IMR-90 (cell line): ENCODE data around the gene SLC25A38. TPM values are rescaled to one million over a fixed set of nuclear protein-coding genes. Genes with fewer than 3 reads are reported as not detected.

ENCODE experiments used
- ATAC-seq: fragments of 200-7000 bp; cut with Tn5 transposase; 2 replicates; pipeline ENCODE4 v1.9.1; 2020; ENCODE audit warnings: low read depth, mild to moderate bottlenecking, moderate library complexity
- BruUV-seq: library from RNA; stranded (reverse); fragments of 400-500 nt; replicated peaks from 2 replicates; lab custom pipeline; 2021; lab: Mats Ljungman, UMichigan
- CTCF ChIA-PET: fragments of 300-600 bp; formaldehyde crosslinking; extraction: SDS; loops from one replicate; lab custom pipeline; 2021; ENCODE audit warnings: antibody characterized with exemption; lab: Yijun Ruan, JAX
- POLR2A ChIA-PET: fragments of 300-600 bp; sonication (Branson Sonifier 250); formaldehyde crosslinking; loops from one replicate; lab custom pipeline; 2022; ENCODE audit warnings: antibody characterized with exemption; ENCODE audit not compliant: unreplicated experiment; lab: Charles Lee
- DNase-seq: peaks from one replicate; pipeline ENCODE4 v3.0.0; 2013
- H2AFZ ChIP-seq: replicated peaks from 2 replicates; pipeline ENCODE3; 2013; ENCODE audit warnings: low read length, mild to moderate bottlenecking; ENCODE audit not compliant: poor library complexity
- H2AK5ac ChIP-seq: 2 replicates; pipeline ENCODE4 v1.6.1; 2013; ENCODE audit warnings: low read depth, low read length, inconsistent platforms
- H2AK9ac ChIP-seq: replicated peaks from 2 replicates; pipeline ENCODE3; 2013; ENCODE audit warnings: mild to moderate bottlenecking, low read depth, low read length, moderate library complexity; ENCODE audit not compliant: poor library complexity
- H2BK120ac ChIP-seq: 2 replicates; pipeline ENCODE4 v1.6.1; 2013; ENCODE audit warnings: low read depth, low read length, inconsistent platforms
- H2BK15ac ChIP-seq: 3 replicates; pipeline ENCODE4 v1.6.1; 2013; ENCODE audit warnings: low read depth, low read length, inconsistent platforms
- H2BK20ac ChIP-seq: 2 replicates; pipeline ENCODE4 v1.6.1; 2013; ENCODE audit warnings: low read depth, mild to moderate bottlenecking, inconsistent platforms, low read length, moderate library complexity
- H2BK5ac ChIP-seq: 2 replicates; pipeline ENCODE4 v1.6.1; 2013; ENCODE audit warnings: mild to moderate bottlenecking, low read depth, low read length, inconsistent platforms; ENCODE audit not compliant: poor library complexity, severe bottlenecking
- H3K14ac ChIP-seq: replicated peaks from 2 replicates; pipeline ENCODE4 v1.6.1; 2013; ENCODE audit warnings: low read depth, low read length, inconsistent platforms
- H3K18ac ChIP-seq: 2 replicates; pipeline ENCODE4 v1.6.1; 2013; ENCODE audit warnings: low read depth, low read length, control low read depth
- H3K23ac ChIP-seq: 2 replicates; pipeline ENCODE4 v1.6.1; 2013; ENCODE audit warnings: low read depth, low read length, inconsistent platforms
- H3K27ac ChIP-seq: 2 replicates; pipeline ENCODE4 v1.5.1; 2013; ENCODE audit warnings: mild to moderate bottlenecking, control low read depth, low read length; ENCODE audit not compliant: insufficient read depth
- H3K27me3 ChIP-seq: 2 replicates; pipeline ENCODE4 v1.6.1; 2013; ENCODE audit warnings: low read length; ENCODE audit not compliant: control insufficient read depth, insufficient read depth
- H3K36me3 ChIP-seq: 2 replicates; pipeline ENCODE4 v1.6.1; 2013; ENCODE audit warnings: low read length, mixed read lengths; ENCODE audit not compliant: control insufficient read depth, insufficient read depth
- H3K4ac ChIP-seq: 2 replicates; pipeline ENCODE4 v1.6.1; 2013; ENCODE audit warnings: low read depth, low read length, inconsistent platforms
- H3K4me1 ChIP-seq: 2 replicates; pipeline ENCODE4 v1.6.1; 2013; ENCODE audit warnings: low read length, mixed read lengths; ENCODE audit not compliant: control insufficient read depth, insufficient read depth
- H3K4me2 ChIP-seq: 2 replicates; pipeline ENCODE4 v1.6.1; 2013; ENCODE audit warnings: low read depth, mild to moderate bottlenecking, control low read depth, low read length, moderate library complexity
- H3K4me3 ChIP-seq: 2 replicates; pipeline ENCODE4 v1.5.1; 2013; ENCODE audit warnings: low read depth, mild to moderate bottlenecking, control low read depth, low read length, moderate library complexity; ENCODE audit not compliant: insufficient read depth
- H3K56ac ChIP-seq: 2 replicates; pipeline ENCODE4 v1.6.1; 2013; ENCODE audit warnings: low read length, inconsistent platforms; ENCODE audit not compliant: insufficient read depth; ENCODE audit errors: extremely low read depth
- H3K79me1 ChIP-seq, 2 experiments: 2 replicates each; pipeline ENCODE4 v1.6.1; 2013; ENCODE audit warnings: low read length in 2 of 2, inconsistent platforms in 1 of 2, low read depth in 1 of 2
- H3K9ac ChIP-seq: 2 replicates; pipeline ENCODE4 v1.6.1; 2013; ENCODE audit warnings: low read depth, low read length, control low read depth
- H3K9me1 ChIP-seq: 2 replicates; pipeline ENCODE4 v1.6.1; 2013; ENCODE audit warnings: low read length, inconsistent platforms; ENCODE audit not compliant: insufficient read depth
- H3K9me3 ChIP-seq: 2 replicates; pipeline ENCODE4 v1.6.1; 2013; ENCODE audit warnings: low read length; ENCODE audit not compliant: control insufficient read depth, insufficient read depth
- H4K20me1 ChIP-seq: 2 replicates; pipeline ENCODE4 v1.6.1; 2013; ENCODE audit warnings: low read length, inconsistent platforms; ENCODE audit not compliant: insufficient read depth
- H4K5ac ChIP-seq: 2 replicates; pipeline ENCODE4 v1.6.1; 2013; ENCODE audit warnings: mild to moderate bottlenecking, low read depth, low read length, control low read depth
- H4K8ac ChIP-seq, 2 experiments: 2 replicates each; pipeline ENCODE4 v1.6.1; 2013; ENCODE audit warnings: low read depth in 2 of 2, low read length in 2 of 2, control low read depth in 1 of 2, inconsistent platforms in 1 of 2
- H4K91ac ChIP-seq: 2 replicates; pipeline ENCODE4 v1.6.1; 2013; ENCODE audit warnings: low read depth, low read length, inconsistent platforms; ENCODE audit not compliant: insufficient read depth
- CEBPB ChIP-seq: IDR thresholded peaks from 2 replicates; pipeline ENCODE4 v1.6.1; 2012; ENCODE audit warnings: low read depth, low read length, improper control_type of control experiment
- CHD1 ChIP-seq: IDR thresholded peaks from 2 replicates; pipeline ENCODE4 v1.6.1; 2012; ENCODE audit warnings: low read depth, low read length, improper control_type of control experiment
- FOS ChIP-seq: fragments of 150-350 bp; IDR thresholded peaks from 2 replicates; pipeline ENCODE4 v1.6.1; 2016; ENCODE audit warnings: low read depth, low read length
- MAFK ChIP-seq: IDR thresholded peaks from 2 replicates; pipeline ENCODE4 v1.6.1; 2012; ENCODE audit warnings: low read depth, low read length, improper control_type of control experiment
- MXI1 ChIP-seq: IDR thresholded peaks from 2 replicates; pipeline ENCODE4 v1.6.1; 2012; ENCODE audit warnings: low read depth, mild to moderate bottlenecking, low read length, moderate library complexity, borderline replicate concordance
- NFE2L2 ChIP-seq: fragments of 150-350 bp; IDR thresholded peaks from 2 replicates; pipeline ENCODE4 v1.6.1; 2016; ENCODE audit warnings: low read depth, mild to moderate bottlenecking, low read length
- POLR2A ChIP-seq: IDR thresholded peaks from 2 replicates; pipeline ENCODE4 v1.6.1; 2012; ENCODE audit warnings: mild to moderate bottlenecking, low read depth, low read length
- RAD21 ChIP-seq: IDR thresholded peaks from 2 replicates; pipeline ENCODE4 v1.6.1; 2012; ENCODE audit warnings: low read length, improper control_type of control experiment
- RCOR1 ChIP-seq: IDR thresholded peaks from 2 replicates; pipeline ENCODE4 v1.6.1; 2012; ENCODE audit warnings: mild to moderate bottlenecking, low read length, improper control_type of control experiment; ENCODE audit not compliant: insufficient replicate concordance
- SMC3 ChIP-seq: fragments of 150-350 bp; IDR thresholded peaks from 2 replicates; pipeline ENCODE4 v1.6.1; 2016; ENCODE audit warnings: low read depth, mild to moderate bottlenecking, antibody characterized with exemption, low read length, moderate library complexity
- WGBS, 2 experiments: methylation state at CpG; one replicate each; pipeline versions ENCODE4 v1.1.5 to v1.1.7; 2013; ENCODE audit warnings: missing lambda C conversion rate in 2 of 2; ENCODE audit not compliant: insufficient read length in 1 of 2; ENCODE audit errors: extremely low coverage in 2 of 2; 5-methylcytosine and 5-hydroxymethylcytosine counted together
- dilution Hi-C: fragments of 300-500 bp; cut with HindIII; formaldehyde crosslinking; loops from one replicate; pipeline ENCODE4 v1.14.3; 2018; ENCODE audit warnings: low sequenced_read_pairs; ENCODE audit not compliant: unreplicated experiment
- in situ Hi-C: fragments of 300-500 bp; cut with MboI; formaldehyde crosslinking; loops from 3 replicates; pipeline ENCODE4 v1.14.3; 2019; ENCODE audit warnings: low sequenced_read_pairs, inconsistent platforms, mixed read lengths
- intact Hi-C: fragments of 100-400 bp; cut with micrococcal nuclease; formaldehyde crosslinking; loops from 2 replicates; pipeline ENCODE4 v1.10.0; 2022
- polyA plus RNA-seq, 3 experiments: library from polyadenylated mRNA; depleted of rRNA; stranded (reverse); fragments of >200 nt; gene quantifications; 2 replicates each; pipeline ENCODE4 v1.2.3, GENCODE V29; 2012; ENCODE audit warnings: low replicate concordance in 1 of 3
- total RNA-seq: library from RNA; depleted of rRNA; stranded (reverse); fragments of >200 nt; gene quantifications from 2 replicates; pipeline ENCODE4 v1.2.3, GENCODE V29; 2012
- TF ChIP-seq, protein P1 (sequence below): conservative IDR thresholded peaks from 2 replicates; pipeline ENCODE4 v1.5.1; 2012; ENCODE audit warnings: mild to moderate bottlenecking, low read depth, low read length, improper control_type of control experiment
- TF ChIP-seq, protein P2 (sequence below): fragments of 150-350 bp; IDR thresholded peaks from 2 replicates; pipeline ENCODE4 v1.6.1; 2017; ENCODE audit warnings: mild to moderate bottlenecking, antibody characterized with exemption, low read length, low read depth

The SLC25A38 gene
- total and polyA plus RNA-seq, 2 of the 4 experiments (the other 2 are of a cell fraction), result 17.4 to 22.6 TPM

DNA sequence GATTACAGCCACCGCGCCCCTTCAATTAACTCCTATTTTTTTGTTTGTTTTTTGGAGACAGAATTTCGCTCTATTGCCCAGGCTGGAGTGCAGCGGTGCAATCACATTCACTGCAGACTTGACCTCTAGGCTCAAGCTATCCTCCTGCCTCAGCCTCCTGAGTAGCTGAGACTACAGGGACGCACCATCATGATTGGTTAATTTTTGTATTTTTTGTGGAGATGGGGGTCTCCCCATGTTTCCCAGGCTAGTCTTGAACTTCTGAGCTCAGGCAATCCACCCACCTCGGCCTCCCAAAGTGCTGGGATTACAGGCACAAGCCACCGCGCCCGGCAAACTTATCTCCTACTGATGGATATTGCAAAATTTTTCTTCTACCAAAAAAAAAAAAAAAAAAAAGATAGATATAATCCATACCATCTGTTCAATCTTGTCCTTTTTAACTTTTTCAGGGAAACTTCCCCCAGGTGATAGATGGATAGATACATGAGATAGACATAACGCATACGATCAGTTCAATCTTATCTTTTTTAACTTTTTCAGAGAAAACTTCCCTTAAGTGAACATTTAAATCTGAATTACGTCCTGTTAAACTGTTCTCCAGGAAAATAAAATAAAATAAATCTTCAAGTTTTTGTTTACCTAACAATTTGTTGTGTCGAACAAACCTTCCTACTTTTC is 22.7 kb downstream of the SLC25A38 start (continued):
- no peak for TF ChIP-seq MAFK

DNA sequence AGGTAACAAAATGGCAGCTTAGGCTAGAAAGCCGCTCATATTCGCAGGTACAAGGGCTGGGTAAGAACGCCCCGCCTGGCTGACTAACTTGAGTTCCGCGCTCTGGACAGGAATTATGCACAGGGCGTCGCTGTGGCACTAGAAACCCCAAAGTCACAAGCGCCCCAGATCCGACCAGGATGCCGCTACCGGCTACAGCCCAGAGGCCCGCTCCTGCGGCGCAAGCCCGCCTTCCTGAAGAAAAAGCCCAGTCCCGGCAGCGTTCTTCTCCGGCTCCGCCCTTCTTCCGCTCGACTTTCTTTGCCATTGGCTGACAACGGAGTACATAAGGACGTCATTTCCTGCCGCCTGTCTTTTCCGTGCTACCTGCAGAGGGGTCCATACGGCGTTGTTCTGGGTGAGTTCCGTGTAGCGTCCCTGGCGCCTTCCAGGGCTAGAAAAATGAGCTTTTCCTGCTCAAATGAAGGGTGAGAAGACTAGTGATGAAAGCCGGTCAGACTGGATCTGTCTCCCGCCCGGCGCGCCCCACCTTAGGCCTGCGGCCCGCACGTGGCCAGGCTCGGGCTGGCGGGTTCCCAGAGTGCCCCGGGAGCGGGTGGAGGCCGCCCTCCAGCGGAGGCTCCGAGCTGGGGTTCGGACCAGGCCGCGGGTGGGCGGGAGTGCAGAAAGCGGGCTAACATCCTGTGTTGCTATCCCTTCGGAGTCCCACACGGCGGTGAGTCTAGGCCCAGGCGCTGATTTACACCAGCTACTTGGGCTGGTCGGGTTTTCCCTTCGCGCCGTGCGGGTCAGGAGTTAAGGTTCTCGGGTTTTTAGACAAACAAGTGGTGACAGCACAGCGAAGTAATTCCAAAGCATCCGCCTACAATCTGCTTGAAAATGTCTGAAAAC is 23.4 kb downstream of the SLC25A38 start, which contains the start of gene RPSA:
TSS of gene RPSA (plus strand) at position 353 of the 891 bp plus-strand sequence. CDS start 934 bp downstream, outside the sequence.
- Histone ChIP-seq H3K4me2 (peak within 1 kb of the TSS; percentile 88), H3K4me1 (peaks cover 2% of the 10 kb centered on the region; the same call in 1 of the 2 replicates), H2BK5ac (peak within 1 kb of the TSS; percentile 59), H3K23ac (peak within 1 kb of the TSS; percentile 96), H3K14ac (peak within 1 kb of the TSS; percentile 88), H3K9ac (peak within 1 kb of the TSS; percentile 96), H3K36me3 (peaks cover 28% of the 10 kb centered on the region), H4K8ac (peak within 1 kb of the TSS; percentile 77 to 97), H4K91ac (peak within 1 kb of the TSS; percentile 71), H4K5ac (peak within 1 kb of the TSS; percentile 87), H3K9me1 (peaks cover 8% of the 10 kb centered on the region; the same call in 1 of the 2 replicates), H3K4ac (peak within 1 kb of the TSS; percentile 79), H2AK5ac (peak within 1 kb of the TSS; percentile 61; the same call in 1 of the 2 replicates), H3K9me3 (no peaks in the 10 kb centered on the region), H3K4me3 (peak within 1 kb of the TSS; percentile 55), H2BK15ac (no peak within 1 kb of the TSS), H3K27me3 (no peaks in the 10 kb centered on the region), H3K18ac (peak within 1 kb of the TSS; percentile 39), H3K27ac (peak within 1 kb of the TSS; percentile 74), H4K20me1 (peaks cover 33% of the 10 kb centered on the region), H3K79me1 (peaks cover 22 to 37% of the 10 kb centered on the region in 2 experiments), H3K56ac (peak within 1 kb of the TSS; percentile 94), H2BK120ac (no peak within 1 kb of the TSS), H2AFZ (peak within 1 kb of the TSS; percentile 90), H2AK9ac (peak within 1 kb of the TSS; percentile 82), H2BK20ac (no peak within 1 kb of the TSS)
- in situ Hi-C loops (no loop called here), intact Hi-C loops (loop anchor here (1.0 kb wide), 1 partner anchor 22 kb away; no protein-coding TSS in a partner anchor), dilution Hi-C loops (no loop called here)
- BruUV-seq, result TSS peak; percentile 66
- 1% methylated on average over 34 of the region's 63 CpGs; no CpG with 5 or more reads in 1 of the 2 experiments for WGBS, 2 experiments
- DNase-seq (peak; percentile 96), ATAC-seq (peak; percentile 96)
- ChIA-PET POLR2A (interaction anchor here (0.6 kb wide), 2 partner anchors 9 to 735 kb away, joined by 3 to 9 read pairs; no protein-coding TSS in a partner anchor), CTCF (no interaction called here)
- TF ChIP-seq SMC3, result no peak
- TF ChIP-seq NFE2L2, result 0 out of 2 replicates have a peak, but pooled peaks have one; percentile 10
- peak; percentile 99 for TF ChIP-seq POLR2A
- TF ChIP-seq, protein P1, sequence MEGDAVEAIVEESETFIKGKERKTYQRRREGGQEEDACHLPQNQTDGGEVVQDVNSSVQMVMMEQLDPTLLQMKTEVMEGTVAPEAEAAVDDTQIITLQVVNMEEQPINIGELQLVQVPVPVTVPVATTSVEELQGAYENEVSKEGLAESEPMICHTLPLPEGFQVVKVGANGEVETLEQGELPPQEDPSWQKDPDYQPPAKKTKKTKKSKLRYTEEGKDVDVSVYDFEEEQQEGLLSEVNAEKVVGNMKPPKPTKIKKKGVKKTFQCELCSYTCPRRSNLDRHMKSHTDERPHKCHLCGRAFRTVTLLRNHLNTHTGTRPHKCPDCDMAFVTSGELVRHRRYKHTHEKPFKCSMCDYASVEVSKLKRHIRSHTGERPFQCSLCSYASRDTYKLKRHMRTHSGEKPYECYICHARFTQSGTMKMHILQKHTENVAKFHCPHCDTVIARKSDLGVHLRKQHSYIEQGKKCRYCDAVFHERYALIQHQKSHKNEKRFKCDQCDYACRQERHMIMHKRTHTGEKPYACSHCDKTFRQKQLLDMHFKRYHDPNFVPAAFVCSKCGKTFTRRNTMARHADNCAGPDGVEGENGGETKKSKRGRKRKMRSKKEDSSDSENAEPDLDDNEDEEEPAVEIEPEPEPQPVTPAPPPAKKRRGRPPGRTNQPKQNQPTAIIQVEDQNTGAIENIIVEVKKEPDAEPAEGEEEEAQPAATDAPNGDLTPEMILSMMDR, result peak; percentile 31
- TF ChIP-seq, protein P2, sequence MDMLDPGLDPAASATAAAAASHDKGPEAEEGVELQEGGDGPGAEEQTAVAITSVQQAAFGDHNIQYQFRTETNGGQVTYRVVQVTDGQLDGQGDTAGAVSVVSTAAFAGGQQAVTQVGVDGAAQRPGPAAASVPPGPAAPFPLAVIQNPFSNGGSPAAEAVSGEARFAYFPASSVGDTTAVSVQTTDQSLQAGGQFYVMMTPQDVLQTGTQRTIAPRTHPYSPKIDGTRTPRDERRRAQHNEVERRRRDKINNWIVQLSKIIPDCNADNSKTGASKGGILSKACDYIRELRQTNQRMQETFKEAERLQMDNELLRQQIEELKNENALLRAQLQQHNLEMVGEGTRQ, result peak; percentile 53; the same call in 1 of the 2 replicates
- TF ChIP-seq FOS, result no peak
- peak; percentile 20; the same call in 1 of the 2 replicates for TF ChIP-seq RAD21
- TF ChIP-seq CHD1, result peak; percentile 77; the same call in 1 of the 2 replicates
- no peak for TF ChIP-seq RCOR1
- TF ChIP-seq MXI1, result peak; percentile 92
- no peak for TF ChIP-seq CEBPB
